HG02981 (cell line): ENCODE measurements around the gene CRTC1.
"Not testable (repeated sequence)": the region's sequence is repeated elsewhere in the genome, so short reads cannot be mapped to it uniquely, and the experiment has no call there.

ENCODE experiments used
- ATAC-seq: cut with Tn5 transposase; IDR thresholded peaks from one replicate; pipeline ENCODE4 v1.9.1; 2021; ENCODE audit warnings: mild to moderate bottlenecking, moderate library complexity; ENCODE audit not compliant: unreplicated experiment

CRTC1 gene

GRCh38 chr19:18725841-18726770 lies 42.6 kb downstream of the CRTC1 start:
- ATAC-seq: no peak

GRCh38 chr19:18726846-18727245 lies 43.4 kb downstream of the CRTC1 start:
- ATAC-seq: no peak

GRCh38 chr19:18727602-18728001 lies 44.1 kb downstream of the CRTC1 start:
- not testable (repeated sequence) for ATAC-seq

- ATAC-seq: no peak
These were observed 46.6 kb downstream of the CRTC1 start for GRCh38 chr19:18729933-18730530.

- ATAC-seq: no peak
These were observed 47.5 kb downstream of the CRTC1 start for GRCh38 chr19:18730885-18731513.

- ATAC-seq: no peak
These were observed 48.1 kb downstream of the CRTC1 start for GRCh38 chr19:18731562-18732008.

- no peak for ATAC-seq
These were observed 49.7 kb downstream of the CRTC1 start for GRCh38 chr19:18733196-18733647.

GRCh38 chr19:18733762-18734332 lies 50.4 kb downstream of the CRTC1 start:
- ATAC-seq: not testable (repeated sequence)

- ATAC-seq: no peak
These were observed 51.8 kb downstream of the CRTC1 start for GRCh38 chr19:18735324-18735723.

GRCh38 chr19:18735752-18736151 lies 52.3 kb downstream of the CRTC1 start:
- ATAC-seq: no peak

GRCh38 chr19:18736415-18737336 lies 53.2 kb downstream of the CRTC1 start:
- ATAC-seq: no peak

GRCh38 chr19:18737337-18737953 lies 54.0 kb downstream of the CRTC1 start:
- ATAC-seq: no peak

- no peak for ATAC-seq
These were observed 54.5 kb downstream of the CRTC1 start for GRCh38 chr19:18737954-18738351.

- ATAC-seq: no peak
These were observed 55.6 kb downstream of the CRTC1 start for GRCh38 chr19:18738961-18739690.

GRCh38 chr19:18741124-18742121 lies 57.9 kb downstream of the CRTC1 start:
- ATAC-seq: no peak

- no peak for ATAC-seq
These were observed 58.8 kb downstream of the CRTC1 start for GRCh38 chr19:18742324-18742723.

GRCh38 chr19:18742838-18743783 lies 59.6 kb downstream of the CRTC1 start:
- no peak for ATAC-seq
